GM19025 (cell line): ENCODE measurements around the gene HOXA9.

Experiments used
- ATAC-seq: cut with Tn5 transposase; IDR thresholded peaks from one replicate; pipeline ENCODE4 v1.9.1; 2021; ENCODE audit warnings: mild to moderate bottlenecking, low read depth, moderate library complexity; ENCODE audit not compliant: unreplicated experiment

HOXA9 gene

GRCh38 chr7:27116962-27117886, 48.1 kb downstream of the HOXA9 start:
- ATAC-seq = no peak

- ATAC-seq = no peak
These were observed 49.0 kb downstream of the HOXA9 start for GRCh38 chr7:27116031-27116961.

GRCh38 chr7:27115221-27116026, 49.9 kb downstream of the HOXA9 start:
- no peak for ATAC-seq

DNA sequence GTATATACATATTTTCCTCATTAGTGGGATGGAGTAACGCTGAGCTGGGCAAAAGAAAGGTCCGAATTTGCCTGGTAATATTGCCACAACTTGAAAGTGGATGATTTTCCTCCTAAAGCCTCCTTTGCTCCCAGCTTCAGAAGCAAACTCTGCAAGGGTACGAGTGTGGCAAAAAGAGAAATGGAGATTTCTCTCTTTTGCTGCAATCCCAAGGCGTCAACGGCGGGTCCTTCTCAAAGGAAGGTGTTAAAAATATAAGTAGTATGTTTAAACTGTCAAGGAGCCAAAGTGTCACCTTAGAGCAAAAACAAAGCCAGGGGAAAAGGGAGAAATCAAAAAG, 50.5 kb downstream of the HOXA9 start:
- ATAC-seq = no peak

DNA sequence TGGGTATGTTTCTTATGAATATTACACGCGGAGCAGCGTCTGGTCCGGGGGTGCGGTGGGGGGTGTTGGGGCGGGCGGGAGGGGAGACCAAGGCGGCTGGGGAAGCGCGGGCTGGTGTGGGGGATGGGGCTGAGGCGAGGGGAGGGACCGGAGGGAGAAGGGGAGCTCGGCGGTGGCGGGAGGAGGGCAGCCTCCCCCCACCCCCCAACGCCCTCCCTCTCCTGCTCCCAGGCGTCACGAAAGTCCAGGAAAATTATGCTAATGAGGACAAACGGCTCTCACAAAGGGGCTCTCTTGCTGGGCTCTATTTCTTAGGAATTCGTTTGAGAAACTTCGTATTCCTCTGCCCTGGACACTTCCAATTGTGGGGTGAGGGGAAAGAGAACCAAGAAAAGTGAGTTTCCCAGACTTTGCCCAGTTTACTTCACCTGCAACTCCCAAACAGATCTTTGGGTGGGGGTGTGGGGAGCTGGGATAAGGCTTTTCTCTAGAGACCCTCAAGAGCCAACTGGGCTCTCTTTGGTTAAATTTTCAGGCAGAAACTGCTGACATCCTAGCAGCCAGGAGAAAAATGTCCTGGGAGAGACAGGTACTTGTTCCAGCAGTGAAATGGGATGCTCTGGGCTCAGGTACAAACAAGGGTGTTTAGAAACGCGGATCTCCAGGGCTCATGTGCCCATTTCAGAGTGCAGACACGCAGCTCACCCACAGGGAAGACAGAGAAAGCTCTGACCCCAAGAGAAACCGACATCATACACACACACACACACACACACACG, 51.2 kb downstream of the HOXA9 start:
- ATAC-seq = no peak

- no peak for ATAC-seq
These were observed 52.1 kb downstream of the HOXA9 start for GRCh38 chr7:27112955-27113949.
